ENCODE results near the gene HYAL4. TPM values are rescaled to one million over a fixed set of nuclear protein-coding genes. Genes with fewer than 3 reads are reported as not detected.

The HYAL4 gene
- total RNA-seq = not detected

- 76 to 78% methylated on average over 11 of the region's 11 CpGs for WGBS, 2 donors
- intact Hi-C loops (cut with DNase I) = no loop called here
- Histone ChIP-seq H3K9me3 (no peaks in the 10 kb centered on the region), H3K27ac (no peak within 1 kb of the TSS), H3K4me3 (no peak within 1 kb of the TSS), H3K36me3 (replicated peaks in 1 of 2; ENCODE audit: insufficient read depth in 1 of 2, low read depth in 2 of 2) (no peaks in the 10 kb centered on the region), H3K27me3 (no peaks in the 10 kb centered on the region), H3K4me1 (no peaks in the 10 kb centered on the region)
- DNase-seq (no peak), ATAC-seq (no peak)
- TF ChIP-seq CTCF (IDR thresholded peaks at IDR 0.05) = no peak
- TF ChIP-seq POLR2A (IDR thresholded peaks at IDR 0.05) = no peak
Observed at GRCh38 chr7:123844712-123845219, at the start of gene HYAL4. Gene HYAL4 (plus strand): TSS chr7:123845169. CDS start chr7:123868274, 23,105 bp downstream.

GRCh38 chr7:123795917-123796316, 49.1 kb upstream of the HYAL4 start:
- intact Hi-C loops (cut with DNase I) = loop anchor here (10.0 kb wide), 1 partner anchor 69 kb away; no protein-coding TSS in a partner anchor
- H3K27me3 ChIP-seq = no peaks in the 10 kb centered on the region
- TF ChIP-seq POLR2A (IDR thresholded peaks at IDR 0.05) (no peak), CTCF (IDR thresholded peaks at IDR 0.05) (no peak)
- ATAC-seq (no peak), DNase-seq (no peak)
- H3K4me3 ChIP-seq = no peak overlapping the region
- no peak overlapping the region for H3K27ac ChIP-seq
- H3K4me1 ChIP-seq = peaks cover 18% of the 10 kb centered on the region
- H3K9me3 ChIP-seq = no peaks in the 10 kb centered on the region
- WGBS, 2 donors = 74 to 90% methylated on average over 1 of the region's 1 CpG
- H3K36me3 ChIP-seq (replicated peaks in 1 of 2; ENCODE audit: insufficient read depth in 1 of 2, low read depth in 2 of 2) = no peaks in the 10 kb centered on the region

- no peaks in the 10 kb centered on the region for H3K36me3 ChIP-seq (replicated peaks in 1 of 2; ENCODE audit: insufficient read depth in 1 of 2, low read depth in 2 of 2)
- H3K9me3 ChIP-seq = no peaks in the 10 kb centered on the region
- 61 to 68% methylated on average over 1 of the region's 1 CpG for WGBS, 2 donors
- no peak for ATAC-seq
- H3K4me1 ChIP-seq = peaks cover 18% of the 10 kb centered on the region
- H3K4me3 ChIP-seq = no peak overlapping the region
- DNase-seq = no peak
- no peak overlapping the region for H3K27ac ChIP-seq
- intact Hi-C loops (cut with DNase I) = loop anchor here (10.0 kb wide), 1 partner anchor 68 kb away; no protein-coding TSS in a partner anchor
- TF ChIP-seq POLR2A (IDR thresholded peaks at IDR 0.05) = no peak
- TF ChIP-seq CTCF (IDR thresholded peaks at IDR 0.05) = no peak
- no peaks in the 10 kb centered on the region for H3K27me3 ChIP-seq
Observed at GRCh38 chr7:123796568-123796967, 48.4 kb upstream of the HYAL4 start.

GRCh38 chr7:123797673-123798531, 47.1 kb upstream of the HYAL4 start:
- peaks cover 18% of the 10 kb centered on the region for H3K4me1 ChIP-seq
- H3K27me3 ChIP-seq = no peaks in the 10 kb centered on the region
- ATAC-seq = peak; percentile 100
- H3K4me3 ChIP-seq = no peak overlapping the region
- H3K36me3 ChIP-seq (replicated peaks in 1 of 2; ENCODE audit: insufficient read depth in 1 of 2, low read depth in 2 of 2) = no peaks in the 10 kb centered on the region
- TF ChIP-seq CTCF (IDR thresholded peaks at IDR 0.05) = peak; percentile 23 to 91 (median 74)
- TF ChIP-seq POLR2A (IDR thresholded peaks at IDR 0.05) = no peak
- WGBS, 2 donors = 25 to 27% methylated on average over 2 of the region's 2 CpGs
- peak in 3 of 4 donors; percentile 22 to 74 (median 37) for DNase-seq
- H3K27ac ChIP-seq = peak overlapping the region; percentile 11 to 77 (median 60)
- intact Hi-C loops (cut with DNase I) = loop anchor here (10.0 kb wide), 1 partner anchor 67 kb away; no protein-coding TSS in a partner anchor
- H3K9me3 ChIP-seq = no peaks in the 10 kb centered on the region

All from body of pancreas (tissue), 4 donors.